HG03439 (cell line): ENCODE data around the gene DNAJA3.
"Not testable (repeated sequence)": the region's sequence is repeated elsewhere in the genome, so short reads cannot be mapped to it uniquely, and the experiment has no call there.

Experiments used
- ATAC-seq: cut with Tn5 transposase; IDR thresholded peaks from one replicate; pipeline ENCODE4 v1.9.1; 2021; ENCODE audit warnings: mild to moderate bottlenecking, moderate library complexity; ENCODE audit not compliant: unreplicated experiment

DNAJA3 gene

GRCh38 chr16:4386951-4387565, 38.6 kb upstream of the DNAJA3 start:
- no peak for ATAC-seq

GRCh38 chr16:4387781-4388180, 37.9 kb upstream of the DNAJA3 start:
- ATAC-seq, result no peak

- no peak for ATAC-seq
Observed at GRCh38 chr16:4388271-4389021, 37.2 kb upstream of the DNAJA3 start.

- no peak for ATAC-seq
Observed at GRCh38 chr16:4389051-4389955, 36.4 kb upstream of the DNAJA3 start.

GRCh38 chr16:4390266-4391260, 35.1 kb upstream of the DNAJA3 start:
- no peak for ATAC-seq

- ATAC-seq, result no peak
Observed at GRCh38 chr16:4391631-4392381, 33.9 kb upstream of the DNAJA3 start.

- no peak for ATAC-seq
Observed at GRCh38 chr16:4392382-4393239, 33.1 kb upstream of the DNAJA3 start.

- no peak for ATAC-seq
Observed at GRCh38 chr16:4393240-4393600, 32.4 kb upstream of the DNAJA3 start.

GRCh38 chr16:4393850-4394249, 31.8 kb upstream of the DNAJA3 start:
- ATAC-seq, result not testable (repeated sequence)

GRCh38 chr16:4395055-4395726, 30.5 kb upstream of the DNAJA3 start:
- ATAC-seq, result no peak

- ATAC-seq, result no peak
Observed at GRCh38 chr16:4399001-4399730, 26.5 kb upstream of the DNAJA3 start.

GRCh38 chr16:4401094-4401501, 24.6 kb upstream of the DNAJA3 start:
- no peak for ATAC-seq

- no peak for ATAC-seq
Observed at GRCh38 chr16:4401510-4401909, 24.2 kb upstream of the DNAJA3 start.

- ATAC-seq, result peak; percentile 50
Observed at GRCh38 chr16:4402439-4403132, 23.1 kb upstream of the DNAJA3 start.

- no peak for ATAC-seq
Observed at GRCh38 chr16:4403133-4403949, 22.3 kb upstream of the DNAJA3 start.
